HG03039 (cell line): ENCODE data around the gene ERBB2.

Source experiments
- ATAC-seq: cut with Tn5 transposase; IDR thresholded peaks from one replicate; pipeline ENCODE4 v1.9.1; 2021; ENCODE audit warnings: mild to moderate bottlenecking, moderate library complexity; ENCODE audit not compliant: unreplicated experiment

Gene ERBB2

DNA sequence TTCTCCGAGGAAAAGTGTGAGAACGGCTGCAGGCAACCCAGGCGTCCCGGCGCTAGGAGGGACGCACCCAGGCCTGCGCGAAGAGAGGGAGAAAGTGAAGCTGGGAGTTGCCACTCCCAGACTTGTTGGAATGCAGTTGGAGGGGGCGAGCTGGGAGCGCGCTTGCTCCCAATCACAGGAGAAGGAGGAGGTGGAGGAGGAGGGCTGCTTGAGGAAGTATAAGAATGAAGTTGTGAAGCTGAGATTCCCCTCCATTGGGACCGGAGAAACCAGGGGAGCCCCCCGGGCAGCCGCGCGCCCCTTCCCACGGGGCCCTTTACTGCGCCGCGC, at the start of gene ERBB2:
TSS of gene ERBB2 (plus strand) at position 247 of the 330 bp plus-strand sequence. CDS start 175 bp downstream, outside the sequence.
- no peak for ATAC-seq

DNA sequence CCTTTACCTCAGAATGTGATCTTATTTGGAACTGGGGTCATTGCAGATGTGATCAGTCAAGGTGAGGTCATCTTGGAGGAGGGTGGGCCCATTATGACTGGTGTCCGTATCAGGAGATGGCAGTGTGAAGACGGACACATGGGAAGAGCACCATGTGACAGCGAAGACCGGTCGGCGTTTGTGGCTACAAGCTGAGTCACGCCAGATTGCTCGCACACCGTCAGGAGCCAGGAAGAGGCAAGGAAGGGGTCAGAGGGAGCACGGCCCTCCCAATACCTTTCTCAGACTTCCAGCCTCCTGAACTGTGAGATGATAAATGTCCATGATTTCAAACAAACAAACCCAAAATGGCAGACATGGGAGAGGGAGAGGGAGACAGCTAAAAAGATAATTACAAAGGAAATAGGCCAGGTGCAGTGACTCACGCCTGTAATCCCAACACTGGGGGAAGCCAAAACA, 49.7 kb upstream of the ERBB2 start:
- no peak for ATAC-seq

DNA sequence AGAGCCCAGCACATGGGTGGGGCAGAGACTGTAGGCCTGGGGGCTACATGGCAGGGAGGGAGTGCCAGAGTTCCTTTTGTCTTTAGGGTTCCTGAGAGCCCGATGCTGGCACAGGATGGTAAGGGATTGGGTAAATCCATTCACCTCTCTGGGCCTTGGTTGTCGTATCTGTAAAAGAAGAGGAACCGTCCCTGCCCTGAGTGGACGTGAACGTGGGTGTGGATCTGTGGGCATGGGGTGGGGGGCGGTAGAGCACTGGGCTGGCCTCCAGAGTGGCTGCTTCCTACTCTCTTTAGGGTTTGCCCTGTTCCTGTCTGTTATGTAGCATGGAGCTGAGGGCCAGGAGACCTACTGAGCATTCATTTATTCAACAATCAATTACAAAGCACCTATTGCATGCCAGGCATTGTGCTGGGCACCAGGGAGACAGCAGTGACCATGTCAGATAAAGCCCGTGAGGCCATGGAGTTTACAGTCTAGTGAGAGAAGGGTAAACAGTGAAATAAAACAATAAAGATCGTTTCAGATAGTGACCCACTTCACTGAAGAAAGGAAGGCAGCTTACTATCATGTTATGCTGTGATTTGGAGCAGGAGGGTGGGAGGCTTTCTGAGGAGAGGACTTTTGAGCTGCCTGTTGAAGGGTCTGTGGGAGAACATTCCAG, 47.8 kb upstream of the ERBB2 start:
- ATAC-seq, result no peak

DNA sequence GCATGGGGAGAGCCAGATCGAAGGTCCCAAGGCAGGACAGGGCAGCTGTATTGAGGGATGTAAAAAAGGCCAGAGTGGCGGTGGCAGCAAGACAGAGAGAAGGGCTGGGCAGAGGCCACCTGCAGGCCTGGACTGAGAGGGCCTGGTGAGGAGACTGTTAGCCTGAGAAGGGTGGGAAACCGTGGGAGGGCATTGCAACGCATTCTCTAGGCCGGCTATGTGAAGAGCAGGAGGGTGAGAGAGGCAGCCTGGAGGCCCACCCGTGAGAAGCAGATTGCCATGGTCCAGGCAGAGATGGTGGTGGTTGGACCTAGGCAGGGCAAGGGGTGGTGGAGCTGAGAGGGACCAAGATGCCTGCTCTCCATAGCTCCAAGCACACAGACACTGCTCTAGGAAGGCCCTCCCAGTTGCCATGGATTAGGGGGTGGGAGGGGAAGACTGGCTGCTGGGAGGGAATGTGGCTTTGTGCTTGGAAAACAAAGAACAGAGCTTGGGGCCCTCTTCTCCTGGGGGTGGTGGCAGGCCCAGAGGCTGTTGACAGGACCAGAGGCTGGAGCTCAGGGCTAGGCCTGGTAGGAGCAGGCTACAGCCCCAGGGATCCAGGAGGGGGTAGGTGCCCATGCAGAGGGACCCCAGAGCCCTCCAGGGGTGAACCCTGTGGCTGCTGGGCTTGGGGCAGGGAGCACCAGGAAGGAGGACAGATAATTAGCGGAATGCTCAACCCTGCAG, 47.1 kb upstream of the ERBB2 start:
- ATAC-seq, result no peak

DNA sequence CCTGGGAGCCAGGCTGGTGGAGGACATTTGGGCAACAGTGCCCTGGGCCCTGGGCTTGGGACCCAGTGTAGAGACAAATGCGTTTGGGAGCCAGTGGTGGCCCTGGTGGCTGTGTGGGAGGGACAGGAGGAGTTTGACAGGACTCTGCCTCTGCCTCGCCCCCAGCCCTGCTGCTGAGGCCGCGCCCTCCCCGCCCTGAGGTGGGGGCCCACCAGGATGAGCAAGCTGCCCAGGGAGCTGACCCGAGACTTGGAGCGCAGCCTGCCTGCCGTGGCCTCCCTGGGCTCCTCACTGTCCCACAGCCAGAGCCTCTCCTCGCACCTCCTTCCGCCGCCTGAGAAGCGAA, 46.6 kb upstream of the ERBB2 start:
- no peak for ATAC-seq

DNA sequence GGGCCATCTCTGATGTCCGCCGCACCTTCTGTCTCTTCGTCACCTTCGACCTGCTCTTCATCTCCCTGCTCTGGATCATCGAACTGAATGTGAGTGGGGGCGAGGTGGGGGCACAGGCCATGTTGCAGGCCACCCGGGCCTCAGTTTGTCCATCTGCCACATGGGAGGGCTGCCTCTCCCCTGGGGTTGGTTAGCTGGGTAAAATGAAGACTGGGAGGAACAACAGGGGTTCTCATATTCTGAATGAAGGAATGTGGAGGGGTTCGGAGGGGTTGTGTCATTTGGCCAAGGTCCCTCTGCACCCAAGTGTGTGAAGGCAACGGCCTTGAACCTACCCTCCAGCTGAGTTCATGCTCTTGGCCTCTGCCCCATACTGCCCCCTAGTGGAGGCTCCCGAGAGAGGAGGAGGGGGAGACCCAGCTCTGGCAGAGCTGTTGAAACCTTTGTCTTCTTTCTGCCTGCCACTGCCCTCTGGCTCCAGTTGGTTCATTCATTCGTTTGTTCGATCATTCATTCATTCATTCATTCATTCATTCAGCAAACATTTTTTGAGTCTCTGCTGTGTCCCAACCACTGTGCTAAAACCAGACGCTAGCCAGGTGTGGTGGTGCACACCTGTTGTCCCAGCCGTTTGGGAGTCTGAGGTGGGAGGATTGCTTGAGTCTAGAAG, 46.1 kb upstream of the ERBB2 start:
- no peak for ATAC-seq

DNA sequence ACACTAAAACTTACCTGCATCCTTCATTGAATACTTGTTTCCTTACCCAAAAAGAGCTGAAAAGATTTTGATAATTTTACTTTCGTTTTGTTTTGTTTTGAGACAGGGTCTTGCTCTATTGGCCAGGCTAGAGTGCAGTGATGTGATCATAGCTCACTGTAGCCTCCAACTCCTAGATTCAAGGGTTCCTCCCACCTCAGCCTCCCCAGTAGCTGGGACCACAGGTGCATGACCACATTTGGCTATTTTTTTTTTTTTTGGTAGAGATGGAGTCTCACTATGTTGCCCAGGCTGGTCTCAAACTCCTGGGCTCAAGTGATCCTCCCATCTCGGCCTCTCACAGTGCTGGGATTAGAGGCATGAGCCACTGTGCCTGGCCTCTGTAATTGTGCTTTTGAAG, 44.8 kb upstream of the ERBB2 start:
- no peak for ATAC-seq

DNA sequence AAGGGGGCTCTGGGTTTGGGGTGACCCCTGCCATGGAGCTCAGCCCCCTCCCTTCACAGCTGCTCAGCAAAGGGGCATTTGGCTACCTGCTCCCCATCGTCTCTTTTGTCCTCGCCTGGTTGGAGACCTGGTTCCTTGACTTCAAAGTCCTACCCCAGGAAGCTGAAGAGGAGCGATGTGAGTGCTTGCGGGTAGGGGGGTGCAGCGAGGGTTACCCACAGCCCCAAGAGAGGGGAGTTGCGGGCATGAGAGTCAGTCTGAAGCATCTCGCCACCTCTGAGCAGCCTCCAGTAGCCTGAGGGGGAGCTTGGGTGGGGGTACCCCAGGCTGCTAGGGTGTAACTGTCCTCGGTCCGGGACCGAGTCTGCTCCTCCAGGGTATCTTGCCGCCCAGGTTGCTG, 41.5 kb upstream of the ERBB2 start:
- ATAC-seq, result no peak

DNA sequence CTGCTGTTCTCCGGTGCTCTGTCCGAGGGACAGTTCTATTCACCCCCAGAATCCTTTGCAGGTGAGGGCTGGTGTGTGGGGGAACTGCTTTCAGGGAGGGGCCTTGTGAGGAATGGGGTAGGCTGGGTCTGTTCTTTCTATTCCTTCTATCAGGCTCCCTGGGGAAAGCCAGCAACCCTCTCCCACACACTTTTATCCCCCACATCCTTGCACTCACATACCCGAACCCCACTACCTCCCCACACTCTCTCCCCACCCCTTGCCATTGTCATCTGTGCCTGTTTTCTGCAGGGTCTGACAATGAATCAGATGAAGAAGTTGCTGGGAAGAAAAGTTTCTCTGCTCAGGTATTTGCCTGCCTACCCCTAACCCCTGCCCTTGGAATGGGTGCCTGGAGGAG, 41.1 kb upstream of the ERBB2 start:
- no peak for ATAC-seq

DNA sequence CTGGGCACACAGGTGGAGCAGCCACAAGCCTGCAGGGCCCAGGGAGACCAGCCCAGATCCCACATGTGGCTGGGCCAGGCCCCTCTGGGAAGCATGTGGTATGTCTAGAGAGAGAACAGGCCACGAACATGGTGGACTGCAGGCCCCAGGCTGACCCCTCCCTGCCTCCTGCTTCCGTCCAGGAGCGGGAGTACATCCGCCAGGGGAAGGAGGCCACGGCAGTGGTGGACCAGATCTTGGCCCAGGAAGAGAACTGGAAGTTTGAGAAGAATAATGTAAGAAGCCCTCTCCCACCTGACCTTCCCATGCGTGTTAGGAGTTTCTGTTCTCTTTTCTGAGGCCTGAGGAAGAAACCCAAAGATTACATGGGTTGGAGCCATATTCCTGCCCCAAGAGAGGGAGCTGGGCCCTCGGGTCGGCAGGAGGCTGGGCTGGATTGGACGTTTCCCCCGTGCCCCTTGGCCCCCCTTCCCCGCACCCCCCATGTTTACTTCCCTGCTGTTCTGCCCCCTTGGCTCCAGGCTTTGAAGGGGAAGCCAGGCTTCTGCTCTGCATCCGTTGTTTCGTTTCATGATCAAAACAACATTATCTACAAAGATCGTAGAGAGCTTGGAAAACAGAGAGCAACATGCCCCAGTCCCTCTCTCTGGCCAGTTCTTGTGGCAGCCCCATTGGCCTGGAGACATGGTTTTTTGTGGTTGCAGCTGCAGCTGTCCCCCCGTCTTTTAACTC, 40.4 kb upstream of the ERBB2 start:
- ATAC-seq, result no peak

DNA sequence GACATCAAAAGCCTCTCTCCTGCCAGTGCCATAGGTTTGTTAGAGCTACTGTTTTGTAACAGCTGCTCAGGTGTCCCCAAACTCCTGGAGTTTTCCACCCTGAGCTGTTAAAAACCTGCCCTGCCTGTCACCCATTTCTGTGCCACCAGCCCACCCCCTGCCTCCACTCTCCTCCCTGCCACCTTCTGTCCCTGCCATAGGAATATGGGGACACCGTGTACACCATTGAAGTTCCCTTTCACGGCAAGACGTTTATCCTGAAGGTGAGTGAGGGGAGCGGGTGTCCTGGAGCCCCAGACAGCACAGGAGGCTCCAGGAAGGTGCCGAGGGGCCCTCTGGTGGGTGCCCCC, 39.9 kb upstream of the ERBB2 start:
- no peak for ATAC-seq

DNA sequence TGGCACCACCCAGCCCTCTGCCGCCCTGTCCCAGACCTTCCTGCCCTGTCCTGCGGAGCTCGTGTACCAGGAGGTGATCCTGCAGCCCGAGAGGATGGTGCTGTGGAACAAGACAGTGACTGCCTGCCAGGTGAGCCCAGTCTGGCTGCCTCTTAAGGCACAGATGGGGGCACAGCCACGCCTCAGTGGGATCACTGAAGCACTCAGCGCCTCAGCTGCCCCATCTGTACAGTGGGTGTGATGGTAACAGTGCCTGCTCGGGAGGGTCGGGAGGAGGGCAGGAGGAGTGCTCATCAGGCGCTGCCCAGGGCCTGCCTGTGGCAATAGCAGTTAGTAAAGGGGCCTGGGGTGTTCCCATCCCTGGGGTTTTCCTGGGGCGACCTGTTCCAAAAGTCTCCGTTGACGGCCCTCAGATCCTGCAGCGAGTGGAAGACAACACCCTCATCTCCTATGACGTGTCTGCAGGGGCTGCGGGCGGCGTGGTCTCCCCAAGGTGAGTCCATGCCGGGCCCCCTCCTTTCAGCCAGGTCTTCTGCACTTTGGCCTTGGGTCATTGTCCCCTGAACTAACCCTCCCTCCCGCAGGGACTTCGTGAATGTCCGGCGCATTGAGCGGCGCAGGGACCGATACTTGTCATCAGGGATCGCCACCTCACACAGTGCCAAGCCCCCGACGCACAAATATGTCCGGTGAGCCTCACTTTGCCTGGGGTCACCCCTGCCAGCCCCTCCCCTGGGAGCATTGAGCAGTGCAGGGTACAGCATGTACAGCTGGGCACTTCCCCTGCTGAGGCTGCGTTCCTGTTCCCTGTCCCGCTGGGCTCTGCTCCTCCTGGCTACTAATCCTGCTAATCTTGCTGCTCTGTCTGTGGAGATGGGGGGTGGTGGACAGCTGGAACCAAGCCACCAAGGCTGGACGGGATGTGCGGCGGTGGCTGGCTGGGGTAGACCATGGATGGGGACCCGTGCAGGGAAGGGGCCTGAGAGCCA, 39.2 kb upstream of the ERBB2 start:
- ATAC-seq, result no peak

DNA sequence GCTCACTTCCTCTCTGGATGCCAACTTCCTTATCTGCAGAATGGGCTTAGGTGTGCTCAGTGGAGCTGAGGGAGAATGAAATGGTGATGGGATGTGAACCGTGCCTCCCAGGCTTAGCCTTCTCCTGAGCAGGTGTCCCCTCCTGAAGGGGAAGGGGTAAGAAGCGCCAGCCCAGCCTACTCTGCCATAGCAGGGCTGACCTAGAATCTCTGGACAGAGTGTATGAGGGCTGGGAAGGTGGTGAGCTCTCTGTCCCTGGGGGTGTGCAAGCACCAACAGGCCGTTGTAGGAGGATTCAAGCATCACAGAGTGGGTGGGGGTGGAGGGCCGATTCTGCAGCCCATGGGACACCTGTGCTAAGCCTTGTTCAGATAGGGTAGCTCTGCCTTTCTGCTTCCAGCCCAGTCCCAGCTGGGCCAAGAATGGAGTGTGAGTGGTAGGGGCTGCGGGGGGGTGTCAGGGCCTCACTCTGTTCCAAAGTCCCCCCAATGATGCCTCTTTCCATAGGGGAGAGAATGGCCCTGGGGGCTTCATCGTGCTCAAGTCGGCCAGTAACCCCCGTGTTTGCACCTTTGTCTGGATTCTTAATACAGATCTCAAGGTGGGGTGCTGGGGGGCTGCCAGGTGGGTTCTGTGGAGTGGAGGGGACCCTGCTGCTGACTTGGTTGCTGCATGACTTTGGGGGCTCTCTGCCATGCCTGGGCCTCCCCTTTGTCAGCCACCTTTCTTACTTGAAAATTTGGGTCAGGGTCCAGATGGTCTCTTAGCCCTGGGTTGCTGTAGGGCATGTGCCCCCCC, 37.9 kb upstream of the ERBB2 start:
- ATAC-seq, result no peak

DNA sequence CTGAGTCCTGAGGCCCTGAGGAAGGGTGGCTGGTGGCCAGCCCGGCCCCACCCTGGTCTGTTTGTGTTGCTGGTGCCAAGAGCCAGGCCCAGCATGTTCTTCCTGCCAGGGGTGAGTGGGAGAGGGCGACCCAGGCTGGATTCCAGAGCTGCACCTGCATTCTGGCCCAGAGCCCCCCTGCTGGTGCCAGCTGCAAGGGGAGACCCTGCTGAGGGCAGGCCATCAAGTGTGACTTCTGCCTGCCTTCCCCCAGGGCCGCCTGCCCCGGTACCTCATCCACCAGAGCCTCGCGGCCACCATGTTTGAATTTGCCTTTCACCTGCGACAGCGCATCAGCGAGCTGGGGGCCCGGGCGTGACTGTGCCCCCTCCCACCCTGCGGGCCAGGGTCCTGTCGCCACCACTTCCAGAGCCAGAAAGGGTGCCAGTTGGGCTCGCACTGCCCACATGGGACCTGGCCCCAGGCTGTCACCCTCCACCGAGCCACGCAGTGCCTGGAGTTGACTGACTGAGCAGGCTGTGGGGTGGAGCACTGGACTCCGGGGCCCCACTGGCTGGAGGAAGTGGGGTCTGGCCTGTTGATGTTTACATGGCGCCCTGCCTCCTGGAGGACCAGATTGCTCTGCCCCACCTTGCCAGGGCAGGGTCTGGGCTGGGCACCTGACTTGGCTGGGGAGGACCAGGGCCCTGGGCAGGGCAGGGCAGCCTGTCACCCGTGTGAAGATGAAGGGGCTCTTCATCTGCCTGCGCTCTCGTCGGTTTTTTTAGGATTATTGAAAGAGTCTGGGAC, 37.1 kb upstream of the ERBB2 start:
- no peak for ATAC-seq

DNA sequence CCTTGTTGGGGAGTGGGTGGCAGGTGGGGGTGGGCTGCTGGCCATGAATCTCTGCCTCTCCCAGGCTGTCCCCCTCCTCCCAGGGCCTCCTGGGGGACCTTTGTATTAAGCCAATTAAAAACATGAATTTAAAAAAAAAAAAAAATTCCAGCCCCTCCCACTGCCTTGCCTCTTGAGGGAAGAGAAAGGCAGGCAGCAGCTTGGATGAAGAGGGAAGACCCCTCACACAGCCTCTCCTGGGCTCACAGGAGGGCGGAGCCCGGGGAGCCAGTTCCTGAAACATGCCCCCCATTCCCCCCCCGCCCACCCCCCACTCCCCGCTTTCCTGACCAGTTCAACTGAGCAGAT, 36.5 kb upstream of the ERBB2 start:
- ATAC-seq, result no peak

DNA sequence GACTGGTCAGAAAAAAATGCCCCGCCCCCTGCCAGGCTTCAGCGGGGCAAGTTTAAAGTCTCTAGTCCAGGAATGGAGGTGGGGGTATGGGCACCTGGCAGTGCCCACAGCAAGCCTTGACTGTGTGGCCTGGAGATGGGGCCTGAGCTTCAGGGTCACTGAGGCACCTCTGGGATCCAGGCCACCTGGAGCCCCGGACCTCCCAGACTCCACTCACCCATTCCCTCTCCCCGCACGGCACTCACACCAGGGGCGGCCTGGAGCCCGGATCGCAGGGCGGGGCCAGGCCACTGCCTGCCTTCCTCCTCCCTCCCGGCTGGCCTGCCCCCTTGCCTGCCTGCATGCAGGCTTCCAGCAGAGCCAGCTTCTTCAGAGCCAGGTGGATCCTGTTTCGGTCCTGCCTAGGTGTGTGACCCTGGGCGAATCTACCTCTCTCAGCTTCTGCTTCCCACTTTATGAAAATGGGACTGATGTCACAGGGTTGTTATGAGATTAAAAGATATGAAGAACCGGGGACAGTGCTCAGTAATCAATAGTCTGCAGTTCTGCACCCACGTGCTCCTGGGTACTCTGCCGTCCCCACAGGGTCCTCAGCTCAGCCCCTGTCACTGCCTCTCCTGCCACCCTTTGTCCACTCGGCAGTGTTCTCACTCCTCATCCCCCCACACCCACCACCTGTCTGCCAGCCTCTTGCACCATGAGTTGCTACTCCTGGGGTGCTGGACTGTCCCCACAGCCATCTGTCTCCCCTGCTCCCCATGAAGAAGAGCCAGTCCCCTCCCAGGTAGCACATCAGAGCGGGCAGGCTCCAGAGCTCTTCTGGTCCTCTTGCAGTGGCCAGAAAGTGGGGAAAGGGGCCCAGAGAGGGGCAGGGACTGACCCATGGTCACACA, 35.9 kb upstream of the ERBB2 start:
- ATAC-seq, result no peak

DNA sequence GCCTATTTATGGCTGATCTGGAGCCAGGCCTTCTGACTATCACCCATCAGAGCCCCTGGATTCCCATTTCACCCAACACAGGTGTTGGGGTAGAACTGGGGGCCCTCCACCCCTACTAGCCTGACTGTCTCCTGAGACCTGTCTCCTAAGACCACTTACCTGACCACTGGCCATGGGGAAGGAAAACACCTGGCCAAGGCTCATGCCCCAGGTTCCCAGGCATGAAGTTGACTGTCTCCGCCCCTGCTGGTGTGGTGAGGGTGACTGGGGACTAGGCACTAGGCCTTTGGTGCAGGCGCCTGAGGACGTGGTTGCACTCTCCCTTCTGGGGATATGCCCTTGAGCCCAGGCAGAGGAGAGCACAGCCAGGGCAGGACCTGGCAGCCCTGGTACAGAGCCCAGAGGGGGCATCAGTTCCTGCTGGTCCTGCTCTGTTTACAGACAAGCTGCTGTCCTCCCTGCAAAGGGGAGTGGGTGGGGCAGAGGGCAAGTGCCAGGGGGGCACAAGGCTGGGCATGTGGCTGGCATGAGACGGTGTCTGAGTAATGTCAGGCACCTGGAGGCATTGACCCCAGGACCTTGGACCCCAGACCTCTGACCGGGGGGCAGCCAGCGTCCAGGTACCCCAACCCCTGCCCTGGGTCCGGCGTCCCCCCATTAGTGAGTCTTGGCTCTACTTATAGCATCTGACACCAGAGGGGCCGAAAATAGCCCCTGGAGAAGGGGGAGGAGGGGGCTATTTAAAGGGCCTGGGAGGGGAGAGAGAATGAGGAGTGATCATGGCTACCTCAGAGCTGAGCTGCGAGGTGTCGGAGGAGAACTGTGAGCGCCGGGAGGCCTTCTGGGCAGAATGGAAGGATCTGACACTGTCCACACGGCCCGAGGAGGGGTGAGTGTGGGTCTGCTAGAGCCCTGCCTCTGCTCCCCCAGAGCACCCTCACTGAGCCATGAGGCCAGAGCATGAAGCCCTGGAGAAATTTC, 35.0 kb upstream of the ERBB2 start, which contains the start of gene TCAP:
TSS of gene TCAP (plus strand) at position 769 of the 981 bp plus-strand sequence. CDS start at position 780, 11 bp downstream.
- no peak for ATAC-seq
